ENCODE measurements around the gene NOL8.

Gene NOL8

GRCh38 chr9:92278110-92278509, 47.0 kb downstream of the NOL8 start:
- no peak overlapping the region for H3K27ac ChIP-seq
- no peak overlapping the region for H3K4me3 ChIP-seq

GRCh38 chr9:92276331-92277032, 48.7 kb downstream of the NOL8 start:
- no peak overlapping the region for H3K27ac ChIP-seq

GRCh38 chr9:92275541-92275940, 49.6 kb downstream of the NOL8 start:
- Histone ChIP-seq H3K27ac (no peak overlapping the region), H3K4me3 (no peak overlapping the region)

More at GRCh38 chr9:92276331-92277032, 48.7 kb downstream of the NOL8 start:
- H3K4me3 ChIP-seq, result no peak overlapping the region

DNA sequence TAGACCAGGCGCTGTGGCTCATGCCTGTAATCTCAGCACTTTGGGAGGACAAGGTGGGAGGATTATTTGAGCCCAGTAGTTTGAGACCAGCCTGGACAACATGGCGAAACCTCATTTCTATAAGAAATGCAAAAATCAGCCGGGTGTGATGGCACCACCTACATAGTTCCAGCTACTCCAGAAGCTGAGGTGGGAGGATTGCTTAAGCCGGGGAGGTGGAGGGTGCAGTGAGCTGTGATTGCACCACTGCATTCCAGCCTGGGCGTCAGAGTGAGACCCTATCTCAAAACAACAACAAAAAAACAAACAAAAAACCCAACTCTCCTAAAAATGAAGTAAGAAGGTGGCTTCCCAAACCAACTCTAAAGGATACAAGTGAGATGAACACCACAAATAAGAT, 54.6 kb downstream of the NOL8 start:
- H3K27ac ChIP-seq, result no peak overlapping the region
- no peak overlapping the region for H3K4me3 ChIP-seq

DNA sequence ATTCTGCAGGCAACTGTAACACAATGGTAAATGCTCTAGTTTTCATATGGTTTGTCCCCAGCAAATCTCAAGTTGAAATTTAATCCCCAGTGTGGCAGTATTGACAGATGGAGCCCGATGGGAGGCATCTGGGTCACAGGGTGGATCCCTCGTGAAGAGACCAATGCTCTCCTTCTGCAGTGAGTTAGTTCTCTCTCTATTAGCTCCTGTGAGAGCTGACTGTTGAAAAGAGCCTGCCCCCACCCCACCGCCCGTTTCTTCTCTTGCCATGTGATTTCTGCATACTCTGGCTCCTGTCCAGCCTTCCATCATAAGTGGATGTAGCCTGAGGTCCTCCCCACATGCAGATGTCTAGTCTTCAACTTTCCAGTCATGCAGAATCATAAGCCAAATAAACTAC, 58.7 kb downstream of the NOL8 start:
- no peak overlapping the region for H3K4me3 ChIP-seq

GRCh38 chr9:92265154-92265553, 60.0 kb downstream of the NOL8 start:
- no peak overlapping the region for H3K4me3 ChIP-seq
- H3K27ac ChIP-seq, result no peak overlapping the region

More for the DNA sequence above, 58.7 kb downstream of the NOL8 start:
- no peak overlapping the region for H3K27ac ChIP-seq

- no peak overlapping the region for H3K4me3 ChIP-seq
- H3K27ac ChIP-seq, result no peak overlapping the region
Measured at GRCh38 chr9:92263131-92263530, 62.0 kb downstream of the NOL8 start.

DNA sequence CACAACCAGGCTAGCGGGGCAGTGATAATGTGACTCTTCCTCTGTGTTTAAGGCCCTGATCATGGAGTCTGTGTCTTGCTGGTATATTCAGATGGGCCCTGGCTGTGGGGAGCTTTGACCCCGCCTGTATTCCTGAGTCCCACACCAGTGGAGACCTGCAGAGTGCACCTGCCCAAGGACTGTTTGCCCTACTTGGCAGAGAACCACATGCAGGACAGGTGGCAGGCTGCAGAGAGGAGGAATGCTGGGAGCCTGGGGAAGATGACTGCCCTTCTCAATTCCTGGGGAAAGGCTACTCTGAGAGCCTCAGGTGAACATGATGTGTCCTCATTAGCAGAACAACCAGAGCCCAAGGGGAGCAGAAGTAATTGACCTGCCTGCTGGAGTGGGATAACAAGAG, 67.8 kb downstream of the NOL8 start:
- no peak overlapping the region for H3K27ac ChIP-seq
- no peak overlapping the region for H3K4me3 ChIP-seq

GRCh38 chr9:92254381-92255337, 70.5 kb downstream of the NOL8 start:
- no peak overlapping the region for H3K4me3 ChIP-seq
- no peak overlapping the region for H3K27ac ChIP-seq

GRCh38 chr9:92253656-92254055, 71.5 kb downstream of the NOL8 start:
- Histone ChIP-seq H3K27ac (no peak overlapping the region), H3K4me3 (no peak overlapping the region)

- Histone ChIP-seq H3K4me3 (no peak overlapping the region), H3K27ac (no peak overlapping the region)
Measured at GRCh38 chr9:92247981-92248380, 77.2 kb downstream of the NOL8 start.
